HG03342 (cell line): ENCODE data around the gene ADGRF3.
"Not testable (repeated sequence)": the region's sequence is repeated elsewhere in the genome, so short reads cannot be mapped to it uniquely, and the experiment has no call there.

Experiments used
- ATAC-seq: cut with Tn5 transposase; IDR thresholded peaks from one replicate; pipeline ENCODE4 v1.9.1; 2021; ENCODE audit warnings: mild to moderate bottlenecking, moderate library complexity; ENCODE audit not compliant: unreplicated experiment

Gene ADGRF3

GRCh38 chr2:26324479-26324878 lies 22.1 kb downstream of the ADGRF3 start:
- not testable (repeated sequence) for ATAC-seq

- no peak for ATAC-seq
Measured at GRCh38 chr2:26318950-26319349, 27.6 kb downstream of the ADGRF3 start.

GRCh38 chr2:26317377-26318105 lies 29.0 kb downstream of the ADGRF3 start:
- ATAC-seq: no peak

- ATAC-seq: no peak
Measured at GRCh38 chr2:26316845-26317244, 29.7 kb downstream of the ADGRF3 start.

- ATAC-seq: no peak
Measured at GRCh38 chr2:26316041-26316440, 30.5 kb downstream of the ADGRF3 start.

GRCh38 chr2:26314243-26314642 lies 32.3 kb downstream of the ADGRF3 start:
- no peak for ATAC-seq

GRCh38 chr2:26313446-26313845 lies 33.1 kb downstream of the ADGRF3 start:
- ATAC-seq: no peak

GRCh38 chr2:26312471-26312870 lies 34.1 kb downstream of the ADGRF3 start:
- no peak for ATAC-seq

GRCh38 chr2:26309921-26310320 lies 36.7 kb downstream of the ADGRF3 start:
- ATAC-seq: no peak

- ATAC-seq: no peak
Measured at GRCh38 chr2:26305540-26305939, 41.0 kb downstream of the ADGRF3 start.

GRCh38 chr2:26305094-26305493 lies 41.5 kb downstream of the ADGRF3 start:
- ATAC-seq: not testable (repeated sequence)

GRCh38 chr2:26302846-26303245 lies 43.7 kb downstream of the ADGRF3 start:
- ATAC-seq: no peak

GRCh38 chr2:26300234-26300925 lies 46.2 kb downstream of the ADGRF3 start:
- ATAC-seq: no peak

GRCh38 chr2:26299471-26300101 lies 47.0 kb downstream of the ADGRF3 start:
- ATAC-seq: no peak

- no peak for ATAC-seq
Measured at GRCh38 chr2:26298638-26299393, 47.8 kb downstream of the ADGRF3 start.

GRCh38 chr2:26298286-26298637 lies 48.3 kb downstream of the ADGRF3 start:
- ATAC-seq: no peak

GRCh38 chr2:26297061-26297460 lies 49.5 kb downstream of the ADGRF3 start:
- no peak for ATAC-seq

- no peak for ATAC-seq
Measured at GRCh38 chr2:26295511-26295910, 51.1 kb downstream of the ADGRF3 start.

- no peak for ATAC-seq
Measured at GRCh38 chr2:26292646-26293045, 53.9 kb downstream of the ADGRF3 start.

- ATAC-seq: no peak
Measured at GRCh38 chr2:26290001-26290400, 56.6 kb downstream of the ADGRF3 start.

- no peak for ATAC-seq
Measured at GRCh38 chr2:26285931-26286330, 60.7 kb downstream of the ADGRF3 start.
